Glutamatergic neuron (in vitro differentiated cells): ENCODE measurements around the gene WDR27. TPM values are rescaled to one million over a fixed set of nuclear protein-coding genes. Genes with fewer than 3 reads are reported as not detected.

Experiments used
- DNase-seq: peaks from one replicate; pipeline ENCODE4 v3.0.0; 2022
- H3K27ac Mint-ChIP-seq: one replicate; pipeline ENCODE4 v1.8.0; 2020; ENCODE audit warnings: mild to moderate bottlenecking, mixed read lengths, inconsistent platforms; ENCODE audit not compliant: unreplicated experiment
- H3K27me3 Mint-ChIP-seq: one replicate; pipeline ENCODE4 v1.8.0; 2020; ENCODE audit warnings: mild to moderate bottlenecking, moderate library complexity, mixed read lengths, inconsistent platforms; ENCODE audit not compliant: unreplicated experiment
- H3K36me3 Mint-ChIP-seq: one replicate; pipeline ENCODE4 v1.8.0; 2020; ENCODE audit warnings: mild to moderate bottlenecking, mixed read lengths, inconsistent platforms; ENCODE audit not compliant: unreplicated experiment
- H3K4me1 Mint-ChIP-seq: one replicate; pipeline ENCODE4 v1.8.0; 2020; ENCODE audit warnings: mild to moderate bottlenecking, low read depth, mixed read lengths, inconsistent platforms; ENCODE audit not compliant: unreplicated experiment
- H3K4me3 Mint-ChIP-seq: one replicate; pipeline ENCODE4 v1.8.0; 2020; ENCODE audit warnings: mild to moderate bottlenecking, mixed read lengths, inconsistent platforms; ENCODE audit not compliant: unreplicated experiment
- H3K9me3 Mint-ChIP-seq: one replicate; pipeline ENCODE4 v1.8.0; 2020; ENCODE audit warnings: mild to moderate bottlenecking, moderate library complexity, mixed read lengths, inconsistent platforms; ENCODE audit not compliant: unreplicated experiment
- CTCF ChIP-seq: fragments of 200-600 bp; sonication (generic); IDR thresholded peaks from one replicate; pipeline ENCODE4 v1.5.0; 2021; ENCODE audit not compliant: partially characterized antibody, unreplicated experiment
- total RNA-seq: library from RNA; stranded (reverse); fragmentation: NEBNext Ultra II Directional; extraction: Animal tissue kit (Norgen Biotek cat#: 25700); gene quantifications from one replicate; pipeline ENCODE4 v1.2.1, GENCODE V29; 2021; ENCODE audit not compliant: unreplicated experiment

The WDR27 gene
- total RNA-seq, 1 donor from 2014 or later, result 64.8 TPM

- no peak overlapping the region for H3K4me3 Mint-ChIP-seq
- no peak for DNase-seq
- H3K27me3 Mint-ChIP-seq, result peaks cover 3% of the 10 kb centered on the region
- H3K9me3 Mint-ChIP-seq, result no peaks in the 10 kb centered on the region
- H3K36me3 Mint-ChIP-seq, result peaks cover 12% of the 10 kb centered on the region
- H3K27ac Mint-ChIP-seq, result no peak overlapping the region
- no peaks in the 10 kb centered on the region for H3K4me1 Mint-ChIP-seq
- TF ChIP-seq CTCF, result no peak
Observed at GRCh38 chr6:169545982-169546381, 155.8 kb downstream of the WDR27 start.

GRCh38 chr6:169543704-169544103 is 158.1 kb downstream of the WDR27 start:
- Mint-ChIP-seq H3K27ac (no peak overlapping the region), H3K9me3 (no peaks in the 10 kb centered on the region), H3K4me3 (no peak overlapping the region), H3K36me3 (peaks cover 8% of the 10 kb centered on the region), H3K4me1 (no peaks in the 10 kb centered on the region), H3K27me3 (peaks cover 3% of the 10 kb centered on the region)
- DNase-seq, result no peak
- no peak for TF ChIP-seq CTCF

DNA sequence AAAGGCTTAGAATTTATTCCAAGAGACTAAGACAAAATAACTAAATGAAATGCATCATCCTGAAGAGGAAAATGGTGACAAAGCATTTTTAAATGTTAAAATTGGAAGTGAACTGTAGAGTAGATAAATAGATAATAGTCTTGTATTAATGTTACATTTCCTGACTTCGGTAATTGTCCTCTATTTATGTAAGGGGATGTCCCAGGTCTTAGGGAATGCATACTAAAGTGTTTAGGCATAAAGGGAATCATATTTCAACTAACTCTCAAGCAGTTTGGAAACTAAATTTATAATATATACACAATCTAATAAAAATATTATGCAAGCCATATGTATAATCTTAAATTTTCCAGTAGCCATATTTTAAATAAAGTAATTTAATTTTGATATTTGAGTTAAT is 159.3 kb downstream of the WDR27 start:
- no peak for TF ChIP-seq CTCF
- Mint-ChIP-seq H3K9me3 (no peaks in the 10 kb centered on the region), H3K4me3 (no peak overlapping the region), H3K27ac (no peak overlapping the region), H3K4me1 (no peaks in the 10 kb centered on the region), H3K27me3 (peaks cover 3% of the 10 kb centered on the region), H3K36me3 (peaks cover 4% of the 10 kb centered on the region)
- no peak for DNase-seq

- H3K36me3 Mint-ChIP-seq, result peaks cover 15% of the 10 kb centered on the region
- H3K27me3 Mint-ChIP-seq, result no peaks in the 10 kb centered on the region
- H3K9me3 Mint-ChIP-seq, result no peaks in the 10 kb centered on the region
- H3K4me3 Mint-ChIP-seq, result no peak overlapping the region
- H3K27ac Mint-ChIP-seq, result no peak overlapping the region
- no peak for TF ChIP-seq CTCF
- no peak for DNase-seq
- H3K4me1 Mint-ChIP-seq, result no peaks in the 10 kb centered on the region
Observed at GRCh38 chr6:169539176-169539897, 162.5 kb downstream of the WDR27 start.

DNA sequence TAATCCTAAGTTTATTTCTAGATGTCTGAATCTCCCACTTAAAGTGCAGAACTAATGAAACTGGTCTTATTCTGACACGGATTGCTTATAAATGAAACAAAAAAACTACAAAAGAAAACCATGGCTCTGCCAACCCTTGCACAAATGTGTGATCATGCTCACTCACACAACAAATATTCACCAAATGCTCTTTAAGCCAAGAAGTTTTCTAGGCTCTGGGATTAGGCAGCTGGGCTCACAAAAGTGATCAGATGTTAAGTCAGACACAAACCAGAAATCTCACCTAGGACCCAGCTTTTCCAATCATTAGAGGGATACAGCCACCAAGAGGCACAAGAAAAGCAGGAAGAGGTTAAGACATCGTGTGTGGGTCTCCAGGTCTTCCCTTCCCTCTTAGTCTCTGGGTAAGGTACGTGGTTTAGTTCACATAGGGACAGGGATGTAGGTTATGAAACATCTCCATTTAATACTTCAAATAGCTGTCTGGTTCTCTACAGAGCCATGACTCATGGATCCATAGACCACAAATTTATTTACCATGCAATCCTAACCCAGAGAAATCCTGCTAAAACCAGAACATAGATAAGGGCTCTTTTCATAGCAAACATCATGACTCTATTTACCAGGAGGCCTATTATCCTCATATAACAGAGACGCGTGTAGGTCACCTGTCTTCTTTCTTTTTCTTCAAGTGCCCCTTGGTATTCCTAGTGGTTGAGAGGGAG is 165.2 kb downstream of the WDR27 start:
- Mint-ChIP-seq H3K27me3 (no peaks in the 10 kb centered on the region), H3K4me3 (no peak overlapping the region)

More for the DNA sequence above, 165.2 kb downstream of the WDR27 start:
- Mint-ChIP-seq H3K27ac (no peak overlapping the region), H3K36me3 (peaks cover 25% of the 10 kb centered on the region), H3K9me3 (no peaks in the 10 kb centered on the region), H3K4me1 (no peaks in the 10 kb centered on the region)
- TF ChIP-seq CTCF, result no peak
- no peak for DNase-seq
